GM15510 (cell line): ENCODE measurements around the gene NID2.

Source experiments
- POLR2A ChIP-seq: IDR thresholded peaks from 3 replicates; pipeline ENCODE4 v1.6.1; 2011; ENCODE audit warnings: borderline replicate concordance; ENCODE audit not compliant: insufficient read length; ENCODE audit errors: extremely low read depth

The NID2 gene

GRCh38 chr14:52068615-52069306, at the start of gene NID2:
TSS of gene NID2 (minus strand) at chr14:52069059. CDS start at chr14:52068994, 65 bp downstream.
- no peak for TF ChIP-seq POLR2A

GRCh38 chr14:52117111-52117832, 48.4 kb upstream of the NID2 start:
- no peak for TF ChIP-seq POLR2A

GRCh38 chr14:52115286-52115685, 46.4 kb upstream of the NID2 start:
- TF ChIP-seq POLR2A: no peak

- TF ChIP-seq POLR2A: no peak
These were observed 43.6 kb upstream of the NID2 start for GRCh38 chr14:52112336-52113018.

GRCh38 chr14:52111583-52111982, 42.7 kb upstream of the NID2 start:
- TF ChIP-seq POLR2A: no peak

GRCh38 chr14:52110441-52111086, 41.7 kb upstream of the NID2 start:
- no peak for TF ChIP-seq POLR2A

GRCh38 chr14:52108823-52109222, 40.0 kb upstream of the NID2 start:
- TF ChIP-seq POLR2A: no peak

- TF ChIP-seq POLR2A: no peak
These were observed 38.0 kb upstream of the NID2 start for GRCh38 chr14:52106840-52107239.

- TF ChIP-seq POLR2A: no peak
These were observed 34.6 kb upstream of the NID2 start for GRCh38 chr14:52103416-52103815.

GRCh38 chr14:52095794-52096193, 26.9 kb upstream of the NID2 start:
- no peak for TF ChIP-seq POLR2A

GRCh38 chr14:52095336-52095735, 26.5 kb upstream of the NID2 start:
- no peak for TF ChIP-seq POLR2A

GRCh38 chr14:52094546-52095271, 25.9 kb upstream of the NID2 start:
- TF ChIP-seq POLR2A: no peak

GRCh38 chr14:52091928-52092327, 23.1 kb upstream of the NID2 start:
- TF ChIP-seq POLR2A: no peak

- TF ChIP-seq POLR2A: no peak
These were observed 22.1 kb upstream of the NID2 start for GRCh38 chr14:52090936-52091335.

GRCh38 chr14:52089218-52089617, 20.4 kb upstream of the NID2 start:
- TF ChIP-seq POLR2A: no peak

- TF ChIP-seq POLR2A: no peak
These were observed 17.9 kb upstream of the NID2 start for GRCh38 chr14:52086711-52087110.

GRCh38 chr14:52082903-52083302, 14.0 kb upstream of the NID2 start:
- TF ChIP-seq POLR2A: no peak
